ENCODE measurements around the gene CORO2B.

Gene CORO2B

DNA sequence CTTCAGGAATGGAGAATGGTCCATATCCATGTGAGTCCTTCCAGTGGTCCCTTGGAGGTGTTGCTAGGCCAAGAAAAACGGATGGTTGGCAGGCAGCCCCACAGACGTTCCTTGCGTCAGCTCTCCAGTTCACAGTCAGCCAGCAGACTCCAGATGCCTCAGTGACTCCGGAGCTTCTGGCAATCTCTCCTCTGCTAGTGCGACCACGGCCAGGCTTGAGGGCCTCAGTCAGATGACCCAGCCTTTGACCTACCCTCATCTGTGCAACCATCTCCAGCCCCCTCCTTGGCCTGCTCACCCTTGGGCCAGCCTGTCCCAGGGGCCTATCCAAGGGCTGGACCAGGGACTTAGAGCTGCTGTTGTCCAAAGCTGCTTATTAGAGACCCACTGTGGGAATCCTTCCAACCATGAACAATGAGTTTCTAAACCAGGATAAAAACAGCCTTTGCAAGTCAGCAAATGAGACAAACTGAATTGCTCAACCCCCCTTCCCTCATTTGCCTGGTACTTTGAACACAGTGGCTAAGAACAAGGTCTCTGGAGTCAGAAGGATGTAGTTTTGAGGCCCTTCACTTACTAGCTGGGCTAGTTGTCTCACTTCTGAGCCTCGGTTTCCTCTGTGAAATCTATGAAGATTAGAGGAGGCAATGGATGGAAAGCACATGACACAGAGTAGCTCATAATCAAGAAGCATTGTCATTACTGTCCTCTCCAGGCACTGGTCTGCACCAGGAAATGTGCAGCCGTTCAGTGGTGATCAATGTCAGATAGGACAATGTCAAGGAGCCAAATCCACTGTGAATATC is 197.1 kb downstream of the CORO2B start:
- TF ChIP-seq, protein P1, sequence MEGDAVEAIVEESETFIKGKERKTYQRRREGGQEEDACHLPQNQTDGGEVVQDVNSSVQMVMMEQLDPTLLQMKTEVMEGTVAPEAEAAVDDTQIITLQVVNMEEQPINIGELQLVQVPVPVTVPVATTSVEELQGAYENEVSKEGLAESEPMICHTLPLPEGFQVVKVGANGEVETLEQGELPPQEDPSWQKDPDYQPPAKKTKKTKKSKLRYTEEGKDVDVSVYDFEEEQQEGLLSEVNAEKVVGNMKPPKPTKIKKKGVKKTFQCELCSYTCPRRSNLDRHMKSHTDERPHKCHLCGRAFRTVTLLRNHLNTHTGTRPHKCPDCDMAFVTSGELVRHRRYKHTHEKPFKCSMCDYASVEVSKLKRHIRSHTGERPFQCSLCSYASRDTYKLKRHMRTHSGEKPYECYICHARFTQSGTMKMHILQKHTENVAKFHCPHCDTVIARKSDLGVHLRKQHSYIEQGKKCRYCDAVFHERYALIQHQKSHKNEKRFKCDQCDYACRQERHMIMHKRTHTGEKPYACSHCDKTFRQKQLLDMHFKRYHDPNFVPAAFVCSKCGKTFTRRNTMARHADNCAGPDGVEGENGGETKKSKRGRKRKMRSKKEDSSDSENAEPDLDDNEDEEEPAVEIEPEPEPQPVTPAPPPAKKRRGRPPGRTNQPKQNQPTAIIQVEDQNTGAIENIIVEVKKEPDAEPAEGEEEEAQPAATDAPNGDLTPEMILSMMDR (IDR thresholded peaks at IDR 0.05; ENCODE audit: control extremely low read depth, extremely low read depth, low read depth, missing control alignments): no peak
- DNase-seq (ENCODE audit: extremely low spot score): no peak
- ChIA-PET POLR2A (no interaction called here), CTCF (interaction anchor here (0.7 to 1.1 kb wide), 2 partner anchors 11 to 98 kb away, joined by 3 read pairs; no protein-coding TSS in a partner anchor)

- DNase-seq (ENCODE audit: extremely low spot score): no peak
- TF ChIP-seq, protein P1 (IDR thresholded peaks at IDR 0.05; ENCODE audit: control extremely low read depth, extremely low read depth, low read depth, missing control alignments): no peak
- POLR2A ChIA-PET: no interaction called here
- CTCF ChIA-PET: interaction anchor here (0.7 to 1.1 kb wide), 2 partner anchors 10 to 73 kb away, joined by 3 read pairs; no protein-coding TSS in a partner anchor
Measured at GRCh38 chr15:68776477-68777270, 197.9 kb downstream of the CORO2B start.

All from GM10248 (cell line).